Measurements from ENCODE around the gene HEATR3. TPM values are rescaled to one million over a fixed set of nuclear protein-coding genes. Genes with fewer than 3 reads are reported as not detected.

HEATR3 gene
- total and polyA plus RNA-seq, 2 donors (not counting 1 experiment from before 2014, with no cell fraction given), result 15.0 to 23.9 TPM

- Histone ChIP-seq H3K27me3 (ENCODE audit: control insufficient read depth, insufficient read depth, low read length) (peaks cover 7% of the 10 kb centered on the region), H3K9ac (ENCODE audit: insufficient read depth, low read length) (no peak overlapping the region), H3K36me3 (ENCODE audit: control insufficient read depth, insufficient read depth, low read length) (no peaks in the 10 kb centered on the region), H3K4me2 (ENCODE audit: extremely low read depth, insufficient read depth, low read length) (no peak overlapping the region), H3K9me3 (ENCODE audit: control insufficient read depth, insufficient read depth, low read depth, low read length) (no peaks in the 10 kb centered on the region), H4K20me1 (ENCODE audit: control insufficient read depth, extremely low read depth, insufficient read depth, low read length) (no peaks in the 10 kb centered on the region), H3K4me3 (replicated peaks in 1 of 4; ENCODE audit: control extremely low read depth in 1 of 4, insufficient read depth in 1 of 4, low read depth in 3 of 4, low read length in 4 of 4) (no peak overlapping the region), H3K79me2 (ENCODE audit: control insufficient read depth, insufficient read depth, low read length) (no peaks in the 10 kb centered on the region), H2AFZ (ENCODE audit: low read length) (no peak overlapping the region), H3K4me1 (ENCODE audit: control insufficient read depth, extremely low read depth, insufficient read depth, low read length) (no peaks in the 10 kb centered on the region), H3K27ac (ENCODE audit: insufficient read depth, low read length) (no peak overlapping the region)
- no peak for DNase-seq (ENCODE audit: low read depth in 2 of 2)
- TF ChIP-seq EZH2 (IDR thresholded peaks at IDR 0.05; ENCODE audit: low read length, missing control alignments), result no peak
- TF ChIP-seq CTCF (conservative IDR thresholded peaks at IDR 0.05 in 1 of 2, IDR thresholded peaks at IDR 0.05 in 1 of 2; ENCODE audit: low read depth in 1 of 2, low read length in 2 of 2), result no peak
These were observed 17.9 kb upstream of the HEATR3 start for GRCh38 chr16:50047864-50048263.

- TF ChIP-seq EZH2 (IDR thresholded peaks at IDR 0.05; ENCODE audit: low read length, missing control alignments), result no peak
- TF ChIP-seq CTCF (conservative IDR thresholded peaks at IDR 0.05 in 1 of 2, IDR thresholded peaks at IDR 0.05 in 1 of 2; ENCODE audit: low read depth in 1 of 2, low read length in 2 of 2), result no peak
- peak in 1 of 2 donors; percentile 19 for DNase-seq (ENCODE audit: low read depth in 2 of 2)
- H3K27ac ChIP-seq (ENCODE audit: insufficient read depth, low read length), result no peak overlapping the region
- H3K79me2 ChIP-seq (ENCODE audit: control insufficient read depth, insufficient read depth, low read length), result no peaks in the 10 kb centered on the region
- no peak overlapping the region for H3K4me3 ChIP-seq (replicated peaks in 1 of 4; ENCODE audit: control extremely low read depth in 1 of 4, insufficient read depth in 1 of 4, low read depth in 3 of 4, low read length in 4 of 4)
- no peak overlapping the region for H2AFZ ChIP-seq (ENCODE audit: low read length)
- H4K20me1 ChIP-seq (ENCODE audit: control insufficient read depth, extremely low read depth, insufficient read depth, low read length), result no peaks in the 10 kb centered on the region
- no peaks in the 10 kb centered on the region for H3K4me1 ChIP-seq (ENCODE audit: control insufficient read depth, extremely low read depth, insufficient read depth, low read length)
- H3K9ac ChIP-seq (ENCODE audit: insufficient read depth, low read length), result no peak overlapping the region
- no peaks in the 10 kb centered on the region for H3K9me3 ChIP-seq (ENCODE audit: control insufficient read depth, insufficient read depth, low read depth, low read length)
- no peak overlapping the region for H3K4me2 ChIP-seq (ENCODE audit: extremely low read depth, insufficient read depth, low read length)
- H3K27me3 ChIP-seq (ENCODE audit: control insufficient read depth, insufficient read depth, low read length), result peaks cover 3% of the 10 kb centered on the region
- no peaks in the 10 kb centered on the region for H3K36me3 ChIP-seq (ENCODE audit: control insufficient read depth, insufficient read depth, low read length)
These were observed 15.0 kb upstream of the HEATR3 start for GRCh38 chr16:50050802-50051201.

GRCh38 chr16:50056226-50056625 lies 9.5 kb upstream of the HEATR3 start:
- no peak for TF ChIP-seq EZH2 (IDR thresholded peaks at IDR 0.05; ENCODE audit: low read length, missing control alignments)
- TF ChIP-seq CTCF (conservative IDR thresholded peaks at IDR 0.05 in 1 of 2, IDR thresholded peaks at IDR 0.05 in 1 of 2; ENCODE audit: low read depth in 1 of 2, low read length in 2 of 2), result no peak
- no peaks in the 10 kb centered on the region for H3K9me3 ChIP-seq (ENCODE audit: control insufficient read depth, insufficient read depth, low read depth, low read length)
- H3K4me1 ChIP-seq (ENCODE audit: control insufficient read depth, extremely low read depth, insufficient read depth, low read length), result no peaks in the 10 kb centered on the region
- H3K27me3 ChIP-seq (ENCODE audit: control insufficient read depth, insufficient read depth, low read length), result no peaks in the 10 kb centered on the region
- no peak overlapping the region for H3K4me3 ChIP-seq (replicated peaks in 1 of 4; ENCODE audit: control extremely low read depth in 1 of 4, insufficient read depth in 1 of 4, low read depth in 3 of 4, low read length in 4 of 4)
- H4K20me1 ChIP-seq (ENCODE audit: control insufficient read depth, extremely low read depth, insufficient read depth, low read length), result no peaks in the 10 kb centered on the region
- no peak overlapping the region for H3K27ac ChIP-seq (ENCODE audit: insufficient read depth, low read length)
- no peak overlapping the region for H2AFZ ChIP-seq (ENCODE audit: low read length)
- H3K36me3 ChIP-seq (ENCODE audit: control insufficient read depth, insufficient read depth, low read length), result no peaks in the 10 kb centered on the region
- no peaks in the 10 kb centered on the region for H3K79me2 ChIP-seq (ENCODE audit: control insufficient read depth, insufficient read depth, low read length)
- no peak overlapping the region for H3K4me2 ChIP-seq (ENCODE audit: extremely low read depth, insufficient read depth, low read length)
- DNase-seq (ENCODE audit: low read depth in 2 of 2), result no peak
- H3K9ac ChIP-seq (ENCODE audit: insufficient read depth, low read length), result no peak overlapping the region
